ENCODE measurements around the gene DAB2IP. TPM values are rescaled to one million over a fixed set of nuclear protein-coding genes. Genes with fewer than 3 reads are reported as not detected.

The DAB2IP gene
- total RNA-seq, 1 experiment from 2014 or later, result 31.0 TPM

- CTCF ChIA-PET, result no interaction called here
- Histone ChIP-seq H4K20me1 (ENCODE audit: insufficient read depth) (no peaks in the 10 kb centered on the region), H3K4me2 (ENCODE audit: low read length) (no peak overlapping the region), H3K9me2 (ENCODE audit: insufficient read depth) (no peaks in the 10 kb centered on the region), H3K4me3 (replicated peaks in 1 of 2; ENCODE audit: low read depth in 1 of 2, low read length in 2 of 2) (no peak overlapping the region), H3K36me3 (ENCODE audit: control insufficient read depth in 1 of 2, insufficient read depth in 2 of 2, low read length in 2 of 2) (no peaks in the 10 kb centered on the region), H3K27ac (ENCODE audit: low read depth, low read length) (no peak overlapping the region), H3K79me2 (ENCODE audit: insufficient read depth, low read length) (peaks cover 6% of the 10 kb centered on the region; the same call in 1 of the 2 replicates), H2AFZ (ENCODE audit: low read depth, low read length, poor library complexity, severe bottlenecking) (no peak overlapping the region), H3K9ac (ENCODE audit: low read length) (no peak overlapping the region), H3K4me1 (ENCODE audit: control insufficient read depth in 1 of 2, insufficient read depth in 2 of 2, low read length in 2 of 2) (peaks cover 31 to 42% of the 10 kb centered on the region in 2 experiments), H3K9me3 (ENCODE audit: control insufficient read depth in 1 of 2, insufficient read depth in 1 of 2, low read depth in 1 of 2, low read length in 2 of 2) (no peaks in the 10 kb centered on the region), H3K27me3 (ENCODE audit: insufficient read depth, low read length) (no peaks in the 10 kb centered on the region)
- BruUV-seq (replicated peaks), result no TSS peak
- intact Hi-C loops (cut with micrococcal nuclease), result no loop called here
- DNase-seq (ENCODE audit: low read depth, low spot score), result no peak
- RAD21 ChIA-PET (ENCODE audit: low non-redundant PET in 1 of 2, low total read pairs in 2 of 2, uncharacterized antibody in 2 of 2, unreplicated experiment in 2 of 2), result no interaction called here
- TF ChIP-seq EZH2phosphoT487 (IDR thresholded peaks at IDR 0.05; ENCODE audit: borderline replicate concordance), result no peak
- no peak for TF ChIP-seq ELF1 (IDR thresholded peaks at IDR 0.05; ENCODE audit: borderline replicate concordance, low read depth)
- no peak for TF ChIP-seq MAX (IDR thresholded peaks at IDR 0.05)
- no peak for TF ChIP-seq CEBPB (IDR thresholded peaks at IDR 0.05; ENCODE audit: low read depth)
- no peak for TF ChIP-seq TCF7L2 (IDR thresholded peaks at IDR 0.05; ENCODE audit: borderline replicate concordance, extremely low read depth, insufficient read depth, insufficient read length)
- no peak for TF ChIP-seq SIN3A (IDR thresholded peaks at IDR 0.05; ENCODE audit: low read depth)
- TF ChIP-seq ZFX (IDR thresholded peaks at IDR 0.05), result no peak
- TF ChIP-seq FOSL1 (IDR thresholded peaks at IDR 0.05; ENCODE audit: low read depth), result no peak
- TF ChIP-seq ATF3 (IDR thresholded peaks at IDR 0.05), result no peak
- no peak for TF ChIP-seq ZBTB33 (IDR thresholded peaks at IDR 0.05; ENCODE audit: extremely low read depth, insufficient replicate concordance, low read length)
- TF ChIP-seq ZNF274 (IDR thresholded peaks at IDR 0.05; ENCODE audit: low read depth, low read length), result no peak
- TF ChIP-seq CBX3 (IDR thresholded peaks at IDR 0.05; ENCODE audit: low read depth), result no peak
- TF ChIP-seq POLR2A (IDR thresholded peaks at IDR 0.05; ENCODE audit: borderline replicate concordance, extremely low read depth, insufficient read depth, insufficient read length), result no peak
- no peak for ATAC-seq
- POLR2A ChIA-PET, result no interaction called here
Measured at GRCh38 chr9:121654499-121655140, 3.2 kb downstream of the DAB2IP start.

All from HCT116 (cell line).